HG03097 (cell line): Measurements from ENCODE around the gene SLC8A2.

ENCODE experiments used
- ATAC-seq: cut with Tn5 transposase; IDR thresholded peaks from one replicate; pipeline ENCODE4 v1.9.1; 2021; ENCODE audit not compliant: unreplicated experiment, low FRiP score

SLC8A2 gene

GRCh38 chr19:47435196-47435595 lies 36.5 kb downstream of the SLC8A2 start:
- no peak for ATAC-seq

GRCh38 chr19:47434088-47434487 lies 37.6 kb downstream of the SLC8A2 start:
- no peak for ATAC-seq

GRCh38 chr19:47433121-47433520 lies 38.6 kb downstream of the SLC8A2 start:
- ATAC-seq = no peak

- ATAC-seq = no peak
Measured at GRCh38 chr19:47432499-47432898, 39.2 kb downstream of the SLC8A2 start.

- no peak for ATAC-seq
Measured at GRCh38 chr19:47432091-47432490, 39.6 kb downstream of the SLC8A2 start.

- no peak for ATAC-seq
Measured at GRCh38 chr19:47430041-47430802, 41.5 kb downstream of the SLC8A2 start.

GRCh38 chr19:47429140-47429793 lies 42.4 kb downstream of the SLC8A2 start:
- no peak for ATAC-seq

- peak; percentile 47 for ATAC-seq
Measured at GRCh38 chr19:47428177-47428894, 43.4 kb downstream of the SLC8A2 start.

- ATAC-seq = no peak
Measured at GRCh38 chr19:47427241-47428176, 44.2 kb downstream of the SLC8A2 start.

- no peak for ATAC-seq
Measured at GRCh38 chr19:47423203-47423882, 48.4 kb downstream of the SLC8A2 start.

GRCh38 chr19:47422417-47423163 lies 49.1 kb downstream of the SLC8A2 start:
- ATAC-seq = no peak

GRCh38 chr19:47421844-47422395 lies 49.8 kb downstream of the SLC8A2 start:
- ATAC-seq = no peak

GRCh38 chr19:47421244-47421786 lies 50.4 kb downstream of the SLC8A2 start:
- no peak for ATAC-seq

GRCh38 chr19:47419789-47420188 lies 51.9 kb downstream of the SLC8A2 start:
- ATAC-seq = no peak

GRCh38 chr19:47419030-47419783 lies 52.5 kb downstream of the SLC8A2 start, which contains the start of gene MEIS3:
Gene MEIS3 (minus strand): TSS chr19:47419527. CDS start chr19:47419081, 446 bp downstream.
- no peak for ATAC-seq

- no peak for ATAC-seq
Measured at GRCh38 chr19:47418692-47419029, 53.0 kb downstream of the SLC8A2 start.

GRCh38 chr19:47417746-47418691 lies 53.7 kb downstream of the SLC8A2 start:
- no peak for ATAC-seq
